ENCODE data around the gene ZBTB38. TPM values are rescaled to one million over a fixed set of nuclear protein-coding genes. Genes with fewer than 3 reads are reported as not detected.

Gene ZBTB38
- total RNA-seq, 1 donor from 2014 or later = 101 TPM

- no peaks in the 10 kb centered on the region for H3K9me3 ChIP-seq
- intact Hi-C loops (cut with DNase I) = no loop called here
- H3K27ac ChIP-seq = no peak overlapping the region
Measured at GRCh38 chr3:141336672-141337522, 31.4 kb upstream of the ZBTB38 start.

GRCh38 chr3:141337523-141337854, 30.8 kb upstream of the ZBTB38 start:
- Histone ChIP-seq H3K9me3 (no peaks in the 10 kb centered on the region), H3K36me3 (no peaks in the 10 kb centered on the region), H3K27me3 (no peaks in the 10 kb centered on the region), H3K4me3 (no peak overlapping the region), H3K27ac (no peak overlapping the region), H3K4me1 (no peaks in the 10 kb centered on the region)
- no peak for TF ChIP-seq CTCF (IDR thresholded peaks at IDR 0.05)
- no peak for DNase-seq (ENCODE audit: low spot score in 2 of 2)
- intact Hi-C loops (cut with DNase I) = no loop called here

More at GRCh38 chr3:141336672-141337522, 31.4 kb upstream of the ZBTB38 start:
- DNase-seq (ENCODE audit: low spot score in 2 of 2) = no peak
- Histone ChIP-seq H3K36me3 (no peaks in the 10 kb centered on the region), H3K4me3 (no peak overlapping the region), H3K27me3 (no peaks in the 10 kb centered on the region), H3K4me1 (peaks cover 0 to 2% of the 10 kb centered on the region in 2 donors)
- TF ChIP-seq CTCF (IDR thresholded peaks at IDR 0.05) = no peak

- Histone ChIP-seq H3K36me3 (no peaks in the 10 kb centered on the region), H3K27ac (no peak overlapping the region), H3K4me3 (no peak overlapping the region), H3K9me3 (no peaks in the 10 kb centered on the region), H3K4me1 (no peaks in the 10 kb centered on the region), H3K27me3 (no peaks in the 10 kb centered on the region)
- no peak for DNase-seq (ENCODE audit: low spot score in 2 of 2)
- TF ChIP-seq CTCF (IDR thresholded peaks at IDR 0.05) = no peak
- intact Hi-C loops (cut with DNase I) = no loop called here
Measured at GRCh38 chr3:141337991-141338390, 30.3 kb upstream of the ZBTB38 start.

DNA sequence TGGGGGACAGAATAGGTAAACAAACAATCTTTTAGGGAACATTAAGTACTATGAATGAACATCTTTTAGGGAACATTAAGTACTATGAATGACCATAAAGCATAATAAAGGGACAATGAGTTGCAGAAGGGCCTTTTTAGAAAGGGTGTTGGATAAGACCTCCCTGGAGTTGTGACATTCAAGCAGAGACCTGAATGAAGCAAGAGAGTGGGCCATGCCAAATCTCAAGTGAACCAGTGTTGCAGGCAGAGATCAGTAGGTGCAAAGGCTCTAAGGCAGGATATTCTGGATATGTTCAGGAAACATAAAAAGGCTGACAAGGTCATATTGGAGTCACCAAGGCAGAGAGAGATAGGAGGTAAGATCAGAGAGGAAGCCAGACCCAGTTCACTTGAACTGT, 29.4 kb upstream of the ZBTB38 start:
- intact Hi-C loops (cut with DNase I) = no loop called here
- no peaks in the 10 kb centered on the region for H3K9me3 ChIP-seq
- H3K27me3 ChIP-seq = no peaks in the 10 kb centered on the region
- H3K27ac ChIP-seq = no peak overlapping the region
- DNase-seq (ENCODE audit: low spot score in 2 of 2) = no peak
- H3K4me1 ChIP-seq = no peaks in the 10 kb centered on the region
- TF ChIP-seq CTCF (IDR thresholded peaks at IDR 0.05) = no peak
- H3K4me3 ChIP-seq = no peak overlapping the region
- H3K36me3 ChIP-seq = no peaks in the 10 kb centered on the region

- TF ChIP-seq CTCF (IDR thresholded peaks at IDR 0.05) = no peak
- Histone ChIP-seq H3K36me3 (no peaks in the 10 kb centered on the region), H3K27me3 (no peaks in the 10 kb centered on the region), H3K4me3 (no peak overlapping the region), H3K27ac (no peak overlapping the region), H3K9me3 (no peaks in the 10 kb centered on the region), H3K4me1 (no peaks in the 10 kb centered on the region)
- no peak for DNase-seq (ENCODE audit: low spot score in 2 of 2)
- intact Hi-C loops (cut with DNase I) = no loop called here
Measured at GRCh38 chr3:141341536-141341935, 26.8 kb upstream of the ZBTB38 start.

All from ascending aorta (tissue), 2 donors.